ENCODE data around the gene MICAL2. TPM values are rescaled to one million over a fixed set of nuclear protein-coding genes. Genes with fewer than 3 reads are reported as not detected.

Gene MICAL2
- total RNA-seq, 1 experiment from 2014 or later = 37.4 TPM

DNA sequence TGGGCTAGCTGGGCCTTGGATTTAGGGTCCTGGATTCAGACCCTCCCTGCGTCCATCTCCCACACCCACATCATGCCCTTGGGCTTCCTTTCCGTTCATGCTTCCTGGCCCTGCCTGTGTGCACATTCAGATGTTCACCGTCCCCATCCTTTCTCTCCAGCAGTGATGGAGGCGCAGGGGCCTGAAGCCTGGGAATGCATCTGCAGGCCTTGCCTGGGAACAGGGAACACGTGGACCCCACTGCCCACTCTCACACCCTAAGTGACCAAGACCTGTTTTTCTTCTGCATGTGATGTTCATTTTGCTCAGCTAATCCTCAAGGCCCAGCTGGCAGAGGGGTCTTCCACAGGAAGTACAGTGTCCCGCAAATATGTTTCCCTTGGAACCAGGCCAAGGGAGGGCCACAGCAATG is 175.4 kb downstream of the MICAL2 start (continued):
- TF ChIP-seq RAD21 (IDR thresholded peaks at IDR 0.05; ENCODE audit: low read depth) = no peak
- no peak for TF ChIP-seq TCF7L2 (IDR thresholded peaks at IDR 0.05; ENCODE audit: borderline replicate concordance, extremely low read depth, insufficient read depth, insufficient read length)

DNA sequence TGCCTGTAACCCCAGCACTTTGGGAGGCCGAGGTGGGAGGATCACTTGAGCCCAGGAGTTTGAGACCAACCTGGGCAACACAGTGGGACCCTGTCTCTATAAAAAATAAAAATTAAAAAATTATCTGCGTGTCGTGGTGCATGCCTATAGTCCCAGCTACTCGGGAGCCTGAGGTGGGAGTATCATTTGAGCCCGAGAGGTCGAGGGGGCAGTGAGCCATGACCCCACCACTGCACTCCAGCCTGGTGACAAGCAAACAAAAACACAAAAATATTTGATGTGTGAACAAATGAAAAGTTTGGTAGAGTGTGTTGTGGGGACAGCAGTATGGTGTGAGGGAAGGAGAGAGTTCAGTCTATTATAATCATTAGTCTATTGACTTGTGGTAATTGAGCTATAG is 176.2 kb downstream of the MICAL2 start:
- DNase-seq (ENCODE audit: low read depth, low spot score) (no peak), ATAC-seq (no peak)
- ChIA-PET RAD21 (ENCODE audit: low non-redundant PET in 1 of 2, low total read pairs in 2 of 2, uncharacterized antibody in 2 of 2, unreplicated experiment in 2 of 2) (no interaction called here), POLR2A (interaction anchor here (1.0 kb wide), 1 partner anchor 221 kb away, joined by 3 read pairs; no protein-coding TSS in a partner anchor), CTCF (interaction anchor here (0.6 to 3.7 kb wide), 10 partner anchors 50 to 676 kb away, joined by 3 to 40 read pairs (median 4); no protein-coding TSS in a partner anchor)
- Histone ChIP-seq H3K4me2 (ENCODE audit: low read length) (peak overlapping the region; percentile 81), H3K79me2 (ENCODE audit: insufficient read depth, low read length) (no peaks in the 10 kb centered on the region), H3K9ac (ENCODE audit: low read length) (peak overlapping the region; percentile 58; the same call in 1 of the 2 replicates), H3K4me3 (replicated peaks in 1 of 2; ENCODE audit: low read depth in 1 of 2, low read length in 2 of 2) (peak overlapping the region in 1 of 2 experiments; percentile 50; a peak in 1 of 4 replicates), H3K4me1 (ENCODE audit: control insufficient read depth in 1 of 2, insufficient read depth in 2 of 2, low read length in 2 of 2) (peaks cover 25 to 41% of the 10 kb centered on the region in 2 experiments), H4K20me1 (ENCODE audit: insufficient read depth) (no peaks in the 10 kb centered on the region), H3K36me3 (ENCODE audit: control insufficient read depth in 1 of 2, insufficient read depth in 2 of 2, low read length in 2 of 2) (no peaks in the 10 kb centered on the region), H3K27me3 (ENCODE audit: insufficient read depth, low read length) (no peaks in the 10 kb centered on the region), H3K27ac (ENCODE audit: low read depth, low read length) (peak overlapping the region; percentile 62), H2AFZ (ENCODE audit: low read depth, low read length, poor library complexity, severe bottlenecking) (no peak overlapping the region), H3K9me2 (ENCODE audit: insufficient read depth) (no peaks in the 10 kb centered on the region), H3K9me3 (ENCODE audit: control insufficient read depth in 1 of 2, insufficient read depth in 1 of 2, low read depth in 1 of 2, low read length in 2 of 2) (no peaks in the 10 kb centered on the region)
- no TSS peak for BruUV-seq (replicated peaks)
- TF ChIP-seq RAD21 (IDR thresholded peaks at IDR 0.05; ENCODE audit: low read depth) (no peak), CBX3 (IDR thresholded peaks at IDR 0.05; ENCODE audit: low read depth) (no peak), TCF7L2 (IDR thresholded peaks at IDR 0.05; ENCODE audit: borderline replicate concordance, extremely low read depth, insufficient read depth, insufficient read length) (no peak), JUND (IDR thresholded peaks at IDR 0.05) (no peak), FOSL1 (IDR thresholded peaks at IDR 0.05; ENCODE audit: low read depth) (no peak), EZH2 (IDR thresholded peaks at IDR 0.05) (no peak), ELF1 (IDR thresholded peaks at IDR 0.05; ENCODE audit: borderline replicate concordance, low read depth) (no peak), SP1 (IDR thresholded peaks at IDR 0.05; ENCODE audit: low read depth) (no peak), SIN3A (IDR thresholded peaks at IDR 0.05; ENCODE audit: low read depth) (no peak), EGR1 (IDR thresholded peaks at IDR 0.05; ENCODE audit: low read depth) (no peak)
- TF ChIP-seq, protein P1, sequence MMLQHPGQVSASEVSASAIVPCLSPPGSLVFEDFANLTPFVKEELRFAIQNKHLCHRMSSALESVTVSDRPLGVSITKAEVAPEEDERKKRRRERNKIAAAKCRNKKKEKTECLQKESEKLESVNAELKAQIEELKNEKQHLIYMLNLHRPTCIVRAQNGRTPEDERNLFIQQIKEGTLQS (IDR thresholded peaks at IDR 0.05) = no peak
- intact Hi-C loops (cut with micrococcal nuclease) = loop anchor here (2.0 kb wide), 2 partner anchors 608 to 676 kb away; no protein-coding TSS in a partner anchor

All from HCT116 (cell line).